Aorta (tissue), 5 donors: Measurements from ENCODE around the gene MAST4. TPM values are rescaled to one million over a fixed set of nuclear protein-coding genes. Genes with fewer than 3 reads are reported as not detected.

Source experiments
- ATAC-seq: fragments of 200-7000 bp; cut with Tn5 transposase; one replicate; pipeline ENCODE4 v1.9.1; 2022; ENCODE audit warnings: moderate library complexity; ENCODE audit not compliant: low FRiP score
- DNase-seq, 2 donors: peaks; one replicate each; pipeline ENCODE4 v3.0.0-alpha.2; 2020
- H3K27ac ChIP-seq, 2 donors: one replicate each; pipeline ENCODE4 v1.5.1; 2013; ENCODE audit warnings: low read length in 2 of 2, mild to moderate bottlenecking in 2 of 2, moderate library complexity in 2 of 2, control low read depth in 1 of 2, inconsistent platforms in 1 of 2, low read depth in 1 of 2
- H3K27me3 ChIP-seq, 2 donors: one replicate each; pipeline ENCODE4 v1.6.1; 2013; ENCODE audit warnings: control low read depth in 1 of 2, low read length in 1 of 2, mild to moderate bottlenecking in 1 of 2, moderate library complexity in 1 of 2; ENCODE audit not compliant: insufficient read depth in 2 of 2, control insufficient read depth in 1 of 2
- H3K36me3 ChIP-seq, 2 donors: one replicate each; pipeline ENCODE4 v1.6.1; 2013; ENCODE audit warnings: control low read depth in 1 of 2, low read length in 1 of 2, mild to moderate bottlenecking in 1 of 2; ENCODE audit not compliant: insufficient read depth in 2 of 2, control insufficient read depth in 1 of 2
- H3K4me1 ChIP-seq, 2 donors: one replicate each; pipeline ENCODE4 v1.6.1; 2013; ENCODE audit warnings: low read length in 2 of 2, control low read depth in 1 of 2, mild to moderate bottlenecking in 1 of 2, moderate library complexity in 1 of 2; ENCODE audit not compliant: insufficient read depth in 2 of 2, control insufficient read depth in 1 of 2
- H3K4me3 ChIP-seq, 2 donors: one replicate each; pipeline ENCODE4 v1.5.1; 2013; ENCODE audit warnings: low read length in 2 of 2, control low read depth in 1 of 2, mild to moderate bottlenecking in 1 of 2
- H3K9me3 ChIP-seq: one replicate; pipeline ENCODE4 v1.6.1; 2013; ENCODE audit warnings: mild to moderate bottlenecking, low read length; ENCODE audit not compliant: control insufficient read depth
- WGBS, 2 donors: extraction: QIAGEN DNeasy Blood & Tissue Kit; methylation state at CpG; one replicate each; pipeline ENCODE4 v1.1.7; 2013; 5-methylcytosine and 5-hydroxymethylcytosine counted together
- intact Hi-C, 2 donors: fragments of 100-400 bp; cut with DNase I; formaldehyde crosslinking; loops; one replicate each; pipeline versions ENCODE4 v1.14.2 to v1.15.0; 2022
- polyA plus RNA-seq, 2 donors: library from polyadenylated mRNA; stranded (reverse); fragments of 200-250 nt; gene quantifications; one replicate each; pipeline ENCODE4 v1.2.3, GENCODE V29; 2013
- total RNA-seq, 2 donors: library from RNA; stranded (reverse); fragmentation: NEBNext Ultra II Directional; extraction: Animal tissue kit (Norgen Biotek cat#: 25700); gene quantifications; one replicate each; pipeline ENCODE4 v1.2.1, GENCODE V29; 2021
- donor health status: healthy with polysubstance abuse.
- donor health status: Bipolar disorder and iron deficiency.
- donor health status: DM: no; HTN: no; CAD: no.
- donor health status: DM: no; HTN: no; CAD: no.
- donor health status: DM: yes; HTN: yes; CAD: no.

The MAST4 gene
- total and polyA plus RNA-seq, 4 donors: 2.4 to 66.5 (median 24.9) TPM

DNA sequence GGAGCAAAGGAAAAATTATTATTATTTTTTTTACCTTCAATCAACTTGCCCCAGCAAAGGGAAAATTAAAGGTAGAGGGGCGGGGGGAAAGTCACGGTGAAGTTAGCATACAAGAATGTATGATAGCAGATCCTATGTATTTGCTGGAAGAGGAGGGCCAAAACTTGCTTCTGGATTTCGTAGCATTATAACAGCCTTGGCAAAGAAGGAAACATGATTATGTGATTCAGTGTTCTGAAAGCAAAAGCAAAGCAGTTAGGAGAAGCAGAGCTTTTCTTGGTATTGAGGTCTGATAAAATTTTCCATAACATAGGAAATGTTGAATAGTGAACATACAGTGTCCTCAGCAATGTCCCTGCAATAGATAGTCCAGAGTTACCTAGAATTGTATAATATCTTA, 32.4 kb downstream of the MAST4 start:
- H3K4me3 ChIP-seq: no peak overlapping the region
- WGBS, 2 donors: 24 to 35% methylated on average over 3 of the region's 3 CpGs
- no peaks in the 10 kb centered on the region for H3K27me3 ChIP-seq
- no peak for DNase-seq
- H3K36me3 ChIP-seq: no peaks in the 10 kb centered on the region
- no peak for ATAC-seq
- H3K27ac ChIP-seq: no peak overlapping the region
- H3K9me3 ChIP-seq: no peaks in the 10 kb centered on the region
- H3K4me1 ChIP-seq: no peaks in the 10 kb centered on the region
- intact Hi-C loops: no loop called here

- Histone ChIP-seq H3K27me3 (no peaks in the 10 kb centered on the region), H3K4me3 (no peak overlapping the region), H3K4me1 (no peaks in the 10 kb centered on the region), H3K9me3 (no peaks in the 10 kb centered on the region), H3K36me3 (no peaks in the 10 kb centered on the region), H3K27ac (no peak overlapping the region)
- ATAC-seq (no peak), DNase-seq (no peak)
- 87% methylated on average over 2 of the region's 2 CpGs for WGBS, 2 donors
- intact Hi-C loops: no loop called here
Measured at GRCh38 chr5:66629446-66629845, 33.3 kb downstream of the MAST4 start.

DNA sequence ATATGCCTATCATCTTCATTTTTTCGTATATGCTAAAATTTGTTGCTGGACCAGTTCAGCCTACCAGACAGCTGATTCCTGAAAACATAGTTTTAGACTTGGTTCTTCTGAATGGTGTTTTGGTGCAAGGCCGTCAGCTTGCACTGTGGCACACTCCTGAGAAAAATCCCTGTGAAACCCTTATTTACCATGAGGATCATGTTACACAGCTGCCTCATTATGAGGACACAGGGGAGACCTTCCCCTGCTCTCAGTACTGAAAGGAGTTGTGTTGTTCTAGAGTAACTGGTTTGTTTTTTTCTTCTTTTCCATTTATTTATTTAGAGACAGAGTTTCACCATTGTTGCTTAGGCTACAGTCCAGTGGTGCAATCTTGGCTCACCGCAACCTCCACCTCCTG, 37.6 kb downstream of the MAST4 start:
- no peak for ATAC-seq
- Histone ChIP-seq H3K27me3 (no peaks in the 10 kb centered on the region), H3K4me1 (no peaks in the 10 kb centered on the region), H3K36me3 (no peaks in the 10 kb centered on the region), H3K9me3 (peaks cover 1% of the 10 kb centered on the region), H3K27ac (no peak overlapping the region), H3K4me3 (no peak overlapping the region)
- no peak for DNase-seq
- intact Hi-C loops: no loop called here
- WGBS, 2 donors: 91% methylated on average over 3 of the region's 3 CpGs

GRCh38 chr5:66634601-66635000, 38.4 kb downstream of the MAST4 start:
- Histone ChIP-seq H3K9me3 (peaks cover 1% of the 10 kb centered on the region), H3K27ac (no peak overlapping the region), H3K4me1 (no peaks in the 10 kb centered on the region), H3K27me3 (no peaks in the 10 kb centered on the region), H3K36me3 (no peaks in the 10 kb centered on the region), H3K4me3 (no peak overlapping the region)
- DNase-seq (no peak), ATAC-seq (no peak)
- WGBS, 2 donors: 91 to 94% methylated on average over 3 of the region's 3 CpGs
- intact Hi-C loops: no loop called here

DNA sequence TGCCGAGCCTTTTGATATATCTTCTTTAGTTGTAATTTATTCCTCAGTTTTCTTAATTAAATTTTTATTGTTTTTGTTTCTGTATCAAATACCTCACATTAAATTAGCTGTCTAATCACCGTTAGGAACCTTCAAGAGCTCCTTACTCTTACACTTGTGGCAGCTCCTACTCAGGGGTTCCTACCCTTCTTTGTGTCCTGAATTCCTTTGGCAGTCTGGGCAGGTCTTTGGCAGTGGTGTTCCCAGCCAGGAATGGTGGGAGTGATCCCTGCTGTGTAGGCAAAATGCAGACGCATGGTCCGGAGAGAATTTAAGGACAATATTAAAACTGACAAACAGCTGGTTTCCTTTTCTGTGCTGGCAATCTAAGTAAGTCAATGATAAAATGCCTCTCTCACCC, 41.8 kb downstream of the MAST4 start:
- ATAC-seq (no peak), DNase-seq (no peak)
- Histone ChIP-seq H3K36me3 (no peaks in the 10 kb centered on the region), H3K27me3 (no peaks in the 10 kb centered on the region), H3K4me3 (no peak overlapping the region), H3K9me3 (peaks cover 1% of the 10 kb centered on the region), H3K27ac (no peak overlapping the region), H3K4me1 (no peaks in the 10 kb centered on the region)
- intact Hi-C loops: no loop called here
- 48 to 54% methylated on average over 4 of the region's 4 CpGs for whole genome bisulfite sequencing, 2 donors

DNA sequence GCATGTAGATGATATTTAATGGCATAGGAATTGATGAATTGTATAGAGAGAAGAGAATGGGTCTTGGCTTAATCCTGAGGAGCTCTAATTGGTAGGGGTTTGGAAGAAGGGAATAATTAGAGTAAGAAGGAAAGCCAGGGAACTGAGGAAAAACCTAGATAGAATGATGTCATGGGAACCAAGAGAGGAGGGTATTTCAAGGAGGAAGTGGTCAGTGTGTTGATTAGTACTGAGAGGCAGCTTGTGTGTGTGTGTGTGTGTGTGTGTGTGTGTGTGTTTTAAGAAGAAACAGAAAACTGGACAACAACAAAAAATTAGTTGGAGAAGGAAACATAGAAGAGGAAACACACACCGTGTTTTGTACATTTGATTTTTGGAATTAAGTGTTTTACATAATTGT, 42.8 kb downstream of the MAST4 start:
- H3K9me3 ChIP-seq: peaks cover 1% of the 10 kb centered on the region
- ATAC-seq (no peak), DNase-seq (no peak)
- no peak overlapping the region for H3K4me3 ChIP-seq
- H3K27ac ChIP-seq: no peak overlapping the region
- H3K36me3 ChIP-seq: no peaks in the 10 kb centered on the region
- intact Hi-C loops: no loop called here
- no peaks in the 10 kb centered on the region for H3K27me3 ChIP-seq
- H3K4me1 ChIP-seq: no peaks in the 10 kb centered on the region
- 94 to 95% methylated on average over 1 of the region's 1 CpG for WGBS, 2 donors

GRCh38 chr5:66642538-66642937, 46.3 kb downstream of the MAST4 start:
- no peak for ATAC-seq

DNA sequence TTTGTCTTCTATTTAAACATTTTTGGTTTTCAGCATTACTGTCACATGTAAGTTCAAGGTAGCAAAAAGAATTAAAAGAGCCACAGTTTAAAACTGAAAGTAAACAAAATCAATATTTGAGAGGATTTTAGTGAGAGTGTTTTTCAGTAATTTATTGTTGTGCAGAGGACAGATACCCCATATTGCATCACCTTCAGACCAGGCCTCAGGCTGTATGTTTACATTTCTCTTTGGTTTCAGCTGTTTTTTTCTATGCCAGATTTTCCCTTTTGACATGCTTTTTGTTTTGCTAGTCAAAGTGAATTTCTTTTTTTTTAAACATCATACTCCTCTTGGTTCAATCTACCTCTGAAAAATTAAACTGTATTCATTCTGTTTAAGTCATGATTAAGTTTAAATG, 47.2 kb downstream of the MAST4 start:
- intact Hi-C loops: no loop called here
- peaks cover 0 to 2% of the 10 kb centered on the region in 2 donors for H3K4me1 ChIP-seq
- no peak overlapping the region for H3K27ac ChIP-seq
- H3K27me3 ChIP-seq: no peaks in the 10 kb centered on the region
- no peak for ATAC-seq
- no peak for DNase-seq
- no peaks in the 10 kb centered on the region for H3K36me3 ChIP-seq
- no peaks in the 10 kb centered on the region for H3K9me3 ChIP-seq
- H3K4me3 ChIP-seq: no peak overlapping the region

More at GRCh38 chr5:66642538-66642937, 46.3 kb downstream of the MAST4 start:
- no peak for DNase-seq
- peaks cover 1% of the 10 kb centered on the region for H3K9me3 ChIP-seq
- no peak overlapping the region for H3K27ac ChIP-seq
- H3K27me3 ChIP-seq: no peaks in the 10 kb centered on the region
- no peaks in the 10 kb centered on the region for H3K36me3 ChIP-seq
- no peaks in the 10 kb centered on the region for H3K4me1 ChIP-seq
- H3K4me3 ChIP-seq: no peak overlapping the region
- WGBS, 2 donors: 94 to 95% methylated on average over 3 of the region's 3 CpGs
- intact Hi-C loops: no loop called here

DNA sequence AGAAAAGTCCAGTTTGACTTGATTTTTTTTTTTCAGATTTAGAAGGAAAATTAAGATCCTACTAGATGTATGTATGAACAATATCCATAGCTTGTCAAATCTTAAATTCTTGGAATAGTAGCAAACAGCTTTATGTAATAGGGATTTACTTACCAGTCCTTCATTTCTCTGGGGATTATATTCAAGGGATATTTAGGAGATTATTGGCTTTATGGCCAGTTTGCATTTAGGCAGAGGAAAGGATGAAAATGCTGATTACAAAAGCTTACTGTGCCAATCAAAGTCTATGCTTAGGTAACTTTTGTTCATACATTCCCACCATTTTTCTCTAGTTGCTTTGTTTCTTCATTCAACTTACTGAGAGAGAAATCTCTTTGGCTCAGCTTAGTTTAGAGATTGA, 47.9 kb downstream of the MAST4 start:
- DNase-seq (no peak), ATAC-seq (no peak)
- H3K27me3 ChIP-seq: no peaks in the 10 kb centered on the region
- H3K27ac ChIP-seq: no peak overlapping the region
- no peaks in the 10 kb centered on the region for H3K9me3 ChIP-seq
- H3K36me3 ChIP-seq: no peaks in the 10 kb centered on the region
- intact Hi-C loops: no loop called here
- peaks cover 0 to 2% of the 10 kb centered on the region in 2 donors for H3K4me1 ChIP-seq
- no peak overlapping the region for H3K4me3 ChIP-seq
